NCI-H82 (cell line): ENCODE results near the gene C2CD4C.
"Not testable (repeated sequence)": the region's sequence is repeated elsewhere in the genome, so short reads cannot be mapped to it uniquely, and the experiment has no call there.

ENCODE experiments used
- DNase-seq: peaks from one replicate; lab custom pipeline; 2025; lab: John Stamatoyannopoulos, UW

C2CD4C gene

GRCh38 chr19:380618-381219 lies 28.2 kb downstream of the C2CD4C start:
- DNase-seq: not testable (repeated sequence)

- no peak for DNase-seq
Observed at GRCh38 chr19:379796-380195, 29.2 kb downstream of the C2CD4C start.

GRCh38 chr19:378706-379105 lies 30.2 kb downstream of the C2CD4C start:
- no peak for DNase-seq

- DNase-seq: no peak
Observed at GRCh38 chr19:377801-378581, 31.0 kb downstream of the C2CD4C start.

GRCh38 chr19:376111-376470 lies 32.9 kb downstream of the C2CD4C start:
- DNase-seq: no peak

- DNase-seq: no peak
Observed at GRCh38 chr19:375395-376110, 33.4 kb downstream of the C2CD4C start.

- DNase-seq: no peak
Observed at GRCh38 chr19:374886-375235, 34.1 kb downstream of the C2CD4C start.

- DNase-seq: no peak
Observed at GRCh38 chr19:374183-374885, 34.6 kb downstream of the C2CD4C start.

- DNase-seq: no peak
Observed at GRCh38 chr19:373391-374182, 35.4 kb downstream of the C2CD4C start.

- DNase-seq: no peak
Observed at GRCh38 chr19:372306-372890, 36.5 kb downstream of the C2CD4C start.

GRCh38 chr19:371501-372168 lies 37.3 kb downstream of the C2CD4C start:
- DNase-seq: no peak

- DNase-seq: no peak
Observed at GRCh38 chr19:370641-371330, 38.2 kb downstream of the C2CD4C start.

GRCh38 chr19:369876-370275 lies 39.1 kb downstream of the C2CD4C start:
- DNase-seq: no peak

GRCh38 chr19:369256-369655 lies 39.7 kb downstream of the C2CD4C start:
- no peak for DNase-seq

GRCh38 chr19:368630-369024 lies 40.3 kb downstream of the C2CD4C start:
- no peak for DNase-seq

- no peak for DNase-seq
Observed at GRCh38 chr19:367963-368629, 40.9 kb downstream of the C2CD4C start.

GRCh38 chr19:367561-367960 lies 41.4 kb downstream of the C2CD4C start:
- no peak for DNase-seq

- no peak for DNase-seq
Observed at GRCh38 chr19:366951-367350, 42.0 kb downstream of the C2CD4C start.

GRCh38 chr19:366205-366783 lies 42.7 kb downstream of the C2CD4C start:
- no peak for DNase-seq
